B cell (primary cell): ENCODE data around the gene WDR6. TPM values are rescaled to one million over a fixed set of nuclear protein-coding genes. Genes with fewer than 3 reads are reported as not detected.

Source experiments
- ATAC-seq: fragments of 200-7000 bp; cut with Tn5 transposase; one replicate; pipeline ENCODE4 v1.10.0; 2021; ENCODE audit warnings: low read depth, mild to moderate bottlenecking, moderate number of reproducible peaks, moderate library complexity
- CTCF ChIA-PET: fragments of 350-600 bp; sonication (Branson Sonifier 250); formaldehyde crosslinking; loops from one replicate; lab custom pipeline; 2021; ENCODE audit warnings: antibody characterized with exemption, inconsistent platforms; lab: Charles Lee
- POLR2A ChIA-PET: fragments of 350-600 bp; sonication (Branson Sonifier 250); formaldehyde crosslinking; loops from one replicate; lab custom pipeline; 2021; ENCODE audit warnings: antibody characterized with exemption; lab: Charles Lee
- DNase-seq: peaks from one replicate; pipeline ENCODE4 v3.0.0; 2013
- H2AFZ ChIP-seq: 2 replicates; pipeline ENCODE4 v1.6.1; 2012; ENCODE audit warnings: mild to moderate bottlenecking, low read depth, low read length; ENCODE audit not compliant: insufficient read depth, poor library complexity, severe bottlenecking
- H3K27ac ChIP-seq, 2 donors: 1 replicate in 1 of 2; 2 replicates in 1 of 2; pipeline ENCODE4 v1.5.1; 2012 to 2013; ENCODE audit warnings: low read length in 2 of 2, mild to moderate bottlenecking in 2 of 2, moderate library complexity in 1 of 2
- H3K27me3 ChIP-seq, 4 experiments: fragments of 200-600 bp in 1 of 4; sonication (generic) in 1 of 4; replicated peaks in 1 of 4; 1 replicate in 2 of 4; 2 replicates in 2 of 4; pipeline versions ENCODE4 v1.6.1 to v1.7.0; 2013 to 2016; ENCODE audit warnings: low read length in 3 of 4, mild to moderate bottlenecking in 2 of 4, mixed read lengths in 1 of 4, moderate library complexity in 1 of 4; ENCODE audit not compliant: insufficient read depth in 4 of 4, control insufficient read depth in 3 of 4; ENCODE audit errors: control extremely low read depth in 1 of 4
- H3K36me3 ChIP-seq, 2 experiments: replicated peaks in 1 of 2; 1 replicate in 1 of 2; 2 replicates in 1 of 2; pipeline versions ENCODE4 v1.6.1 to v1.7.1; 2013; ENCODE audit warnings: low read length in 1 of 2; ENCODE audit not compliant: insufficient read depth in 2 of 2, control insufficient read depth in 1 of 2; ENCODE audit errors: control extremely low read depth in 1 of 2, extremely low read depth in 1 of 2
- H3K4me1 ChIP-seq, 2 donors: fragments of 200-600 bp in 1 of 2; sonication (generic) in 1 of 2; 1 replicate in 1 of 2; 2 replicates in 1 of 2; pipeline versions ENCODE4 v1.5.1 to v1.6.1; 2013 to 2017; ENCODE audit warnings: low read length in 2 of 2; ENCODE audit not compliant: control insufficient read depth in 2 of 2, insufficient read depth in 2 of 2
- H3K4me2 ChIP-seq: replicated peaks from 2 replicates; pipeline ENCODE3; 2012; ENCODE audit warnings: mild to moderate bottlenecking, low read depth, low read length; ENCODE audit not compliant: poor library complexity, severe bottlenecking
- H3K4me3 ChIP-seq, 5 experiments: fragments of 200-600 bp in 1 of 5; sonication (generic) in 1 of 5; 1 replicate in 3 of 5; 2 replicates in 2 of 5; pipeline versions ENCODE4 v1.5.1 to v1.7.0; 2011 to 2016; ENCODE audit warnings: low read length in 4 of 5, mild to moderate bottlenecking in 4 of 5, low read depth in 2 of 5, control low read depth in 1 of 5, moderate library complexity in 1 of 5; ENCODE audit not compliant: insufficient read depth in 1 of 5; ENCODE audit errors: control extremely low read depth in 1 of 5, extremely low read depth in 1 of 5
- H3K79me2 ChIP-seq: fragments of 200-600 bp; sonication (generic); one replicate; pipeline ENCODE4 v1.6.0; 2016; ENCODE audit warnings: low read length; ENCODE audit not compliant: control insufficient read depth, insufficient read depth
- H3K9ac ChIP-seq: fragments of 200-600 bp; sonication (generic); 2 replicates; pipeline ENCODE4 v1.6.1; 2017; ENCODE audit warnings: mild to moderate bottlenecking, low read length, moderate library complexity
- H3K9me3 ChIP-seq, 3 donors: one replicate each; pipeline versions ENCODE4 v1.6.1 to v1.7.1; 2013; ENCODE audit warnings: low read length in 2 of 3; ENCODE audit not compliant: control insufficient read depth in 2 of 3, insufficient read depth in 1 of 3; ENCODE audit errors: control extremely low read depth in 1 of 3
- H4K20me1 ChIP-seq: 2 replicates; pipeline ENCODE4 v1.6.0; 2012; ENCODE audit warnings: mild to moderate bottlenecking, low read length; ENCODE audit not compliant: insufficient read depth, control insufficient read depth, poor library complexity, severe bottlenecking
- H3K27ac Mint-ChIP-seq: one replicate; pipeline ENCODE4 v1.8.0; 2021; ENCODE audit warnings: mixed read lengths
- H3K27me3 Mint-ChIP-seq: one replicate; pipeline ENCODE4 v1.8.0; 2021; ENCODE audit warnings: mixed read lengths
- H3K4me1 Mint-ChIP-seq: one replicate; pipeline ENCODE4 v1.8.0; 2021; ENCODE audit warnings: mixed read lengths
- H3K4me3 Mint-ChIP-seq: one replicate; pipeline ENCODE4 v1.8.0; 2021; ENCODE audit warnings: mixed read lengths
- H3K9me3 Mint-ChIP-seq: one replicate; pipeline ENCODE4 v1.8.0; 2022; ENCODE audit warnings: mixed read lengths; ENCODE audit not compliant: insufficient read depth
- EZH2 ChIP-seq: IDR thresholded peaks from 2 replicates; pipeline ENCODE4 v1.6.1; 2012; ENCODE audit warnings: borderline replicate concordance, low read depth, mild to moderate bottlenecking, moderate library complexity, low read length; ENCODE audit not compliant: insufficient read depth, poor library complexity, severe bottlenecking
- WGBS: methylation state at CpG from one replicate; pipeline ENCODE4 v1.1.5; 2013; ENCODE audit warnings: missing lambda C conversion rate; ENCODE audit not compliant: insufficient coverage; 5-methylcytosine and 5-hydroxymethylcytosine counted together
- intact Hi-C: fragments of 100-400 bp; cut with micrococcal nuclease; formaldehyde crosslinking; loops from one replicate; pipeline ENCODE4 v1.10.0; 2022
- polyA plus RNA-seq: library from polyadenylated mRNA; depleted of rRNA; stranded (reverse); fragments of >200 nt; gene quantifications from 2 replicates; pipeline ENCODE4 v1.2.3, GENCODE V29; 2012
- total RNA-seq, 2 donors: library from RNA; stranded (reverse); fragments of 120-200 nt in 1 of 2; gene quantifications; 1 replicate in 1 of 2; 2 replicates in 1 of 2; pipeline versions ENCODE4 v1.2.3 to v1.2.4, GENCODE V29; 2013 to 2022
- TF ChIP-seq, protein P1 (sequence below): fragments of 200-600 bp; IDR thresholded peaks from one replicate; pipeline ENCODE4 v1.8.0; 2022; ENCODE audit warnings: antibody characterized with exemption, mild to moderate bottlenecking

WDR6 gene
- total and polyA plus RNA-seq, 2 donors (not counting 1 experiment from before 2014, with no cell fraction given): 287 to 317 TPM

DNA sequence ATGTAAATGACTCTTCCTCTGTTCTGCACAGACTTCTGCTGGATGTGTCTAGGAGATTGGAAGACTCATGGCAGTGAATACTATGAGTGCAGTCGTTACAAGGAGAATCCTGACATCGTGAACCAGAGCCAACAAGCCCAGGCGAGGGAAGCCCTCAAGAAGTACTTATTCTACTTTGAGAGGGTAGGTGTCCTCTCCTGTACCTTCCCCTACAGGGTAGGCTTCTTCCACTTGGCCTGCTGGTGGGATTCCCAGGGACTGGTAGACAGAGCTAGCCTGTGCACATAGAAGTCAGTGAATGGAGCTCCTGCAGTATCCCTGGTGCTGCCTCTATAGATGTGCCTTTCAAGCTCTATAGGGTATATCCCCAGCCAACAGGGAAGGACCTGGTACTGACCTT is 27.7 kb upstream of the WDR6 start:
- H3K27me3 ChIP-seq: no peaks in the 10 kb centered on the region
- peaks cover 1 to 72% of the 10 kb centered on the region in 2 experiments for H3K36me3 ChIP-seq
- no peaks in the 10 kb centered on the region for H3K9me3 Mint-ChIP-seq
- no peaks in the 10 kb centered on the region for H3K79me2 ChIP-seq
- no peak overlapping the region for H3K4me2 ChIP-seq
- POLR2A ChIA-PET: no interaction called here
- H3K9ac ChIP-seq: no peak overlapping the region
- intact Hi-C loops: no loop called here
- H3K9me3 ChIP-seq: no peaks in the 10 kb centered on the region
- no peak overlapping the region for H2AFZ ChIP-seq
- WGBS: 100% methylated on average over 3 of the region's 3 CpGs
- no peak overlapping the region for H3K4me3 ChIP-seq
- no peaks in the 10 kb centered on the region for H3K4me1 Mint-ChIP-seq
- H3K27me3 Mint-ChIP-seq: no peaks in the 10 kb centered on the region
- TF ChIP-seq, protein P1, sequence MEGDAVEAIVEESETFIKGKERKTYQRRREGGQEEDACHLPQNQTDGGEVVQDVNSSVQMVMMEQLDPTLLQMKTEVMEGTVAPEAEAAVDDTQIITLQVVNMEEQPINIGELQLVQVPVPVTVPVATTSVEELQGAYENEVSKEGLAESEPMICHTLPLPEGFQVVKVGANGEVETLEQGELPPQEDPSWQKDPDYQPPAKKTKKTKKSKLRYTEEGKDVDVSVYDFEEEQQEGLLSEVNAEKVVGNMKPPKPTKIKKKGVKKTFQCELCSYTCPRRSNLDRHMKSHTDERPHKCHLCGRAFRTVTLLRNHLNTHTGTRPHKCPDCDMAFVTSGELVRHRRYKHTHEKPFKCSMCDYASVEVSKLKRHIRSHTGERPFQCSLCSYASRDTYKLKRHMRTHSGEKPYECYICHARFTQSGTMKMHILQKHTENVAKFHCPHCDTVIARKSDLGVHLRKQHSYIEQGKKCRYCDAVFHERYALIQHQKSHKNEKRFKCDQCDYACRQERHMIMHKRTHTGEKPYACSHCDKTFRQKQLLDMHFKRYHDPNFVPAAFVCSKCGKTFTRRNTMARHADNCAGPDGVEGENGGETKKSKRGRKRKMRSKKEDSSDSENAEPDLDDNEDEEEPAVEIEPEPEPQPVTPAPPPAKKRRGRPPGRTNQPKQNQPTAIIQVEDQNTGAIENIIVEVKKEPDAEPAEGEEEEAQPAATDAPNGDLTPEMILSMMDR: no peak
- TF ChIP-seq EZH2: no peak
- H3K27ac ChIP-seq: no peak overlapping the region
- H3K4me3 Mint-ChIP-seq: no peak overlapping the region
- ATAC-seq (no peak), DNase-seq (no peak)
- H3K27ac Mint-ChIP-seq: no peak overlapping the region
- no peaks in the 10 kb centered on the region for H4K20me1 ChIP-seq
- CTCF ChIA-PET: interaction anchor here (1.4 kb wide), 1 partner anchor 8 kb away, joined by 3 read pairs; no protein-coding TSS in a partner anchor
- H3K4me1 ChIP-seq: no peaks in the 10 kb centered on the region

DNA sequence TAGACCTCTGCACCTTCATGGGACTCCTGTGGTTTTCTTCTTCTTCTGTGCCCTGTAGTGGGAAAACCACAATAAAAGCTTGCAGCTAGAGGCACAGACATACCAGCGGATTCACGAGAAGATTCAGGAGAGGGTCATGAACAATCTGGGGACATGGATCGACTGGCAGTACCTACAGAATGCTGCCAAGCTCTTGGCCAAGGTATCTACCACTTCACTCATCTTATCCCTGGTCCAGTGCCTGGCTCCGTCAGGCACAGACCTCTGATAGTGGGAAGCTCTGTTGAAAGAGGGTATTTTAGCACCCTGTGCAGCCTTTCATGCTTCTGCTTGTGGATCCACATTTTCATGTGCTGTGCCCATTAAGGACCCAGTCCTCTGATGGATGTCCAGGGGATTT is 26.9 kb upstream of the WDR6 start:
- ATAC-seq: no peak
- TF ChIP-seq, protein P1: no peak
- no peak for TF ChIP-seq EZH2
- CTCF ChIA-PET: interaction anchor here (0.7 kb wide), 1 partner anchor 292 kb away, joined by 3 read pairs; no protein-coding TSS in a partner anchor
- Mint-ChIP-seq H3K4me3 (no peak overlapping the region), H3K27me3 (no peaks in the 10 kb centered on the region), H3K27ac (no peak overlapping the region), H3K4me1 (no peaks in the 10 kb centered on the region), H3K9me3 (no peaks in the 10 kb centered on the region)
- Histone ChIP-seq H3K4me2 (no peak overlapping the region), H3K4me3 (no peak overlapping the region), H3K27ac (no peak overlapping the region), H2AFZ (no peak overlapping the region), H3K4me1 (no peaks in the 10 kb centered on the region), H3K9ac (no peak overlapping the region), H3K36me3 (peaks cover 1 to 70% of the 10 kb centered on the region in 2 experiments), H3K79me2 (no peaks in the 10 kb centered on the region), H4K20me1 (no peaks in the 10 kb centered on the region), H3K27me3 (no peaks in the 10 kb centered on the region), H3K9me3 (no peaks in the 10 kb centered on the region)
- WGBS: 100% methylated on average over 3 of the region's 4 CpGs
- no peak for DNase-seq
- intact Hi-C loops: no loop called here
- POLR2A ChIA-PET: no interaction called here
